ENCODE results near the gene PRKCA. TPM values are rescaled to one million over a fixed set of nuclear protein-coding genes. Genes with fewer than 3 reads are reported as not detected.
A peak's percentile ranks its signal among the peaks of the same experiment; 100 is the strongest.

PRKCA gene
- total and polyA plus RNA-seq, 9 of the 15 experiments (the other 6 are each of a cell fraction or from before 2014, with no cell fraction given), result 3.2 to 33.0 (median 17.8) TPM

- peak; percentile 94 for TF ChIP-seq ETV5 (CRISPR knock-in tag; IDR thresholded peaks at IDR 0.05; ENCODE audit: low read depth)
- no peak for TF ChIP-seq STAT6 (CRISPR knock-in tag; IDR thresholded peaks at IDR 0.05)
- TF ChIP-seq ZNF583 (CRISPR knock-in tag; IDR thresholded peaks at IDR 0.05), result no peak
- TF ChIP-seq ZNF282 (CRISPR knock-in tag; IDR thresholded peaks at IDR 0.05), result no peak
- TF ChIP-seq, protein P1, sequence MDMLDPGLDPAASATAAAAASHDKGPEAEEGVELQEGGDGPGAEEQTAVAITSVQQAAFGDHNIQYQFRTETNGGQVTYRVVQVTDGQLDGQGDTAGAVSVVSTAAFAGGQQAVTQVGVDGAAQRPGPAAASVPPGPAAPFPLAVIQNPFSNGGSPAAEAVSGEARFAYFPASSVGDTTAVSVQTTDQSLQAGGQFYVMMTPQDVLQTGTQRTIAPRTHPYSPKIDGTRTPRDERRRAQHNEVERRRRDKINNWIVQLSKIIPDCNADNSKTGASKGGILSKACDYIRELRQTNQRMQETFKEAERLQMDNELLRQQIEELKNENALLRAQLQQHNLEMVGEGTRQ (CRISPR knock-in tag; IDR thresholded peaks at IDR 0.05), result no peak
- no peak for TF ChIP-seq FOXA3 (CRISPR knock-in tag; conservative IDR thresholded peaks at IDR 0.05 in 1 of 2, IDR thresholded peaks at IDR 0.05 in 1 of 2)
- TF ChIP-seq LEF1 (IDR thresholded peaks at IDR 0.05), result peak; percentile 36
- TF ChIP-seq CREB1 (IDR thresholded peaks at IDR 0.05), result no peak
- TF ChIP-seq CREB1 (CRISPR knock-in tag; IDR thresholded peaks at IDR 0.05), result no peak
- no peak for TF ChIP-seq GABPA (tag; conservative IDR thresholded peaks at IDR 0.05; ENCODE audit: low read depth)
- TF ChIP-seq SMARCA4 (IDR thresholded peaks at IDR 0.05), result peak; percentile 91
- no peak for TF ChIP-seq NFATC3 (IDR thresholded peaks at IDR 0.05)
- 0 out of 2 replicates have a peak, but pooled peaks have one; percentile 28 for TF ChIP-seq ZEB2 (IDR thresholded peaks at IDR 0.05)
- TF ChIP-seq KDM1A (IDR thresholded peaks at IDR 0.05), result 0 out of 4 replicates have a peak, but pooled peaks of 1 of the 2 experiments have one; percentile 8
- TF ChIP-seq GATAD2A (IDR thresholded peaks at IDR 0.05), result no peak
- TF ChIP-seq ZFP1 (CRISPR knock-in tag; IDR thresholded peaks at IDR 0.05), result no peak
- peak; percentile 39 for TF ChIP-seq HNRNPLL (IDR thresholded peaks at IDR 0.05; ENCODE audit: low read depth, low read length, poor library complexity, severe bottlenecking)
- no peak for TF ChIP-seq SMAD4 (CRISPR knock-in tag; conservative IDR thresholded peaks at IDR 0.05)
- 0 out of 2 replicates have a peak, but pooled peaks have one; percentile 8 for TF ChIP-seq NFIC (IDR thresholded peaks at IDR 0.05)
Observed at GRCh38 chr17:66494023-66494803, 191.8 kb downstream of the PRKCA start (continued).

Data from K562 (cell line).